GM19193 (cell line): ENCODE data around the gene TEX36.
A peak's percentile ranks its signal among the peaks of the same experiment; 100 is the strongest.

Experiments
- POLR2A ChIP-seq: IDR thresholded peaks from 4 replicates; pipeline ENCODE4 v1.6.1; 2011; ENCODE audit not compliant: insufficient read depth, insufficient read length; ENCODE audit errors: extremely low read depth

TEX36 gene

DNA sequence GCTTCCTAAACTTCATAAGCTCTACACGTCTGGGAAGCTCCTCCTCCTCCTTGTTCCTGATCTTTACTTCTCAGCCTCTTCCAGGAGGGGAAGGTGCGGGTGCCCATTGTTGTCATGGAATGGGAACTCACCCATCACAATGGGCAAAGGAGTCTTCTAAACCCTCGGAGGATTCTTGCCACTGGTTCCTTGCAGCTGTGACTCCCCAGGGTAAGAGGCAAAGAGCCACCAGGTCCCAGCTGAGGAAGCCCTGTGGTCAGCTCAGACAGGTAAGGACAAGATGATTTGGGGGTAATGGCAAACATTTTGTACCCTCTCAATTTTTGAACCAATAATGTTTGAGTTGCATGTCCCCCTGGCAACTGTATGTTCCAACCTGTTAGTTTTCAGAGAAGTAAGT, at the start of gene TEX36:
TSS of gene TEX36 (minus strand) at position 101 of the 400 bp plus-strand sequence. CDS start 174 bp downstream, outside the sequence.
- TF ChIP-seq POLR2A = no peak

- no peak for TF ChIP-seq POLR2A
Measured at GRCh38 chr10:125727436-125727835, 44.5 kb upstream of the TEX36 start.

DNA sequence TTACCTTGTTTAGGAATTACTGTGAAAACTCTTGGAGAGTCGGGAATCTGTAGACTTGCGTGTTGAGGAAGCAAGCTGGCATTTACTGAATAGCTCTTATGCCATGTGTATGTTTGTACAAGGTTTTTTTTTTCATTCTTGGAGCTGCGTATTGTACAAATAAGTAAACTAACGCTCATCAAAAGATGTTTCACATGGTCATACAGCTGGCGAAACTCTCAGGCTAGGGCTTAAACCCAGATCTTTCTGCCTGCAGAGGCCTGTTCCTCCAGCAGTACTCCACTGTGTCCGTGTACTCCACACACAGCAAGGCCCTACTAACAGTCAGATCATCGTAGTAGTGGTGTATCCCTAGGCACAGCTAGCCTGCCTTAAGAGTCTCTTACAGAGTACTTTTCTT, 44.0 kb upstream of the TEX36 start:
- TF ChIP-seq POLR2A = no peak

DNA sequence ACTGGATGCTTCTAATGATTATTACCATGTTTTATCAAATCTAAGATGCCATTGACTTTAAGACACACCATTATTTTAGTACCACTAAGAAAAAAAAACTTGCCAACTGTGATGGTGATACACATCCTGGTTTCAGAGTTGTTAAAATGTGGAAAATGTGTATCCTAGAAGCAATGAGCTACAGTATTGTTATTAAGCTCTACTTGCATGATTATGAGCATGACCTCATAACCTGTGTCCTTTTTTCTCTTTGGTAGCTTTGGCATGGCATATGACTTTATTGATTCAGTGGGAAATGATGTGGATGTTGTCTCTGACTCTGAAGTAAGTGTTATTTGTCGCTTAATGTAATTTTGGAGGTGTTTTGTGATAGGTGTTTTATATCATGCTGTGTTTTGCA, 39.8 kb upstream of the TEX36 start:
- TF ChIP-seq POLR2A = no peak

DNA sequence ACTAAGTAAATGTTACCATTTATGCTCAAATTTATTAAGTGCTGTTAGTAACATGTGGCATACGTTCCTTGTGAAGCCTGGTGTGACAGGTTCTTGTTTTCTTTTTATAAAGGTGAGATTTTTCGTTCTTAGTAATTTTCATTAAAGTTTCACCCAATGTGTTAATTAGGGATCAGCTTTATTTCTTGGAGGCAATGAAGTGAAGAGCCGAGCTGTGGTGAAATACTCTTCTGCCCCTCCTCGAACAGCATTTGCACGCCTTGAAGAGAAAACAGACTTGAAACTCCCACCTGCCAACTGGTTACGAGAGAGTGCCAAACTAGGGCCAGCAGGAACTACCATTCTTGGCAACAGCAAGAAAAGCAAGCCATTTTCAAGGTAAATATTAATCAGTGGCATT, 38.1 kb upstream of the TEX36 start:
- TF ChIP-seq POLR2A = no peak

DNA sequence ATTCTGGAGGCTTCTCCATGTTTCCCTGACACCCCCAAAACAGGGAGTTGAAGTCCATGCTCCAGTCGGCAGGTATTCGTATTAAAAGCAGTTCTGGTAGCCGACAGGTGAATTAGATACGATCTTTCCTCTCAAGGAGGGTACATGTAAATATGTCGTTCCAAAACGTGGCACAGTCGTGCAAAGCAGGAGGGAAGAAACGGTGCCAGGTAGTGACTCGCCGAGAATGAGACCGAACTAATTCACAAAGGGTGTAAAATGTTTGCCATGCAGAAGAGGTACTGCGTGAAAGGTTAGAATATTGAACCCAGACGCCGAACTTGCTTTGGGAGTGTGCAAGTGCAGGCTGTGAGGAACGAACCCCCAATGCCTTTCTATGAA, 37.0 kb upstream of the TEX36 start:
- TF ChIP-seq POLR2A = no peak

DNA sequence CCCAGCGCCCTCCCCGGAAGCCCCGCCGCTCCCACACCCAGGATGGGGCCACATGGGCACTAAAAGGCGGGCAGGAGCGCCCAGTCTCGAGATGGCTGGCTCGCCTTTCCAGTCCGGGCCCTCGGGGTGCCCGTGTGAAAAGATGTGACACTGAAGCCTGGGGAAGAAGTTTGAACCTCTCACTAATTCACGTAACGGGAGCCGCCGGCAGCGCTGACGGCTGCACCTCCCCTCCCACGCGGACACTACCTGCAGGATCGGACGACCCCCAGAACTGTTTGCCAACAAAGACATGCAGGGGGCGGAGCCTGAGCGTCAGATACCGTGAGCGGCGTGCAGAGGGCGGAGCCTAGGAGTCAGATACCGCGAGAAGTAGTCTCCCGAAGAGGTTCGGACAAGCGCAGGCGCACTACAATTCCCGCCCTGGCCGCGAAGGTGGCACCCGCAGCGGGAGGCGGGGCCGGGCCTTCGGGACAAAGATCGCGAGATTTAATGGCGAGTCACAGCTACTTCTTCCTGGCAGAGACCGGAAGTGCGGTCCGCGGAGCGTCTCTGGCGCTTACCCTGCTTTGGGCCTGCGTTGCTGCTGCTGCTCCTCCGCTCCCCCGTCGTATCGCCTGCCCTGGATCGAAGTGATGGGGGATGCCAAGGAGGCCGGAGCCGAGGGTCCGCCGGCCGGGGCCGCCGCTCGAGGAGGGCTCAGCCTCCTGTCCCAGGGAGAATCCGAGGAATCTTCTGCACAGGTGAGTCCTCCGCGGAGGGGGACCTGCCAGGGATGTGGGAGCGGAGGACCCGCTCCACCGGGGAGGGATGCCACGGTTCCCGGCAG, 36.4 kb upstream of the TEX36 start, which contains the start of gene EDRF1:
TSS of gene EDRF1 (plus strand) at position 537 of the 829 bp plus-strand sequence. CDS start at position 636, 99 bp downstream.
- peak; percentile 97 for TF ChIP-seq POLR2A

- no peak for TF ChIP-seq POLR2A
Measured at GRCh38 chr10:125711110-125711750, 28.3 kb upstream of the TEX36 start.

GRCh38 chr10:125709553-125710474, 26.9 kb upstream of the TEX36 start:
- no peak for TF ChIP-seq POLR2A

DNA sequence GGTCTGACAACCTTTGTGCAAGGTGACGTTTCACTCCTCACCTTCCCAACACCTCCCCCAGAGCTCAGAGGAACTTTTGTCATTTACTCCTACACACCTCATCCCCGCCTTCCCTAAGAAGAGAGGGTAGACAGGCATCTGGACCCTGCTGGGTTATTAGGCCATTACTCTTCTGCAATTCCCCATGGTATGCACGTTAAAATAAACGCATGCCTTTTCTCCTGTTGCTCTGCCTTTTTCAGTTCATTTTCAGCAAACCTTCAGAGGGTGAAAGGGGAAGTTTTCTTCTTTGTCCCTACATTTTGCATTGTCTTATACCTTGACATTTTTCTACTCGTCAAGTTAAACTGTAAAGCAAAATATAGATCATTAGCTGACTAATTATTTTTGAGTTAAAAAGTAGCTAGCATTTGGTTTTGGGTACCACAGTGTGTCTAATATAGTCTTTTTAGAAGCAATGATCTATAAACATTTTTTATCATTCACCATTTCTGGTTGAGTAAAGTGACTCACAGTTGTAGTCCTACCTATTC, 26.1 kb upstream of the TEX36 start:
- TF ChIP-seq POLR2A = no peak

DNA sequence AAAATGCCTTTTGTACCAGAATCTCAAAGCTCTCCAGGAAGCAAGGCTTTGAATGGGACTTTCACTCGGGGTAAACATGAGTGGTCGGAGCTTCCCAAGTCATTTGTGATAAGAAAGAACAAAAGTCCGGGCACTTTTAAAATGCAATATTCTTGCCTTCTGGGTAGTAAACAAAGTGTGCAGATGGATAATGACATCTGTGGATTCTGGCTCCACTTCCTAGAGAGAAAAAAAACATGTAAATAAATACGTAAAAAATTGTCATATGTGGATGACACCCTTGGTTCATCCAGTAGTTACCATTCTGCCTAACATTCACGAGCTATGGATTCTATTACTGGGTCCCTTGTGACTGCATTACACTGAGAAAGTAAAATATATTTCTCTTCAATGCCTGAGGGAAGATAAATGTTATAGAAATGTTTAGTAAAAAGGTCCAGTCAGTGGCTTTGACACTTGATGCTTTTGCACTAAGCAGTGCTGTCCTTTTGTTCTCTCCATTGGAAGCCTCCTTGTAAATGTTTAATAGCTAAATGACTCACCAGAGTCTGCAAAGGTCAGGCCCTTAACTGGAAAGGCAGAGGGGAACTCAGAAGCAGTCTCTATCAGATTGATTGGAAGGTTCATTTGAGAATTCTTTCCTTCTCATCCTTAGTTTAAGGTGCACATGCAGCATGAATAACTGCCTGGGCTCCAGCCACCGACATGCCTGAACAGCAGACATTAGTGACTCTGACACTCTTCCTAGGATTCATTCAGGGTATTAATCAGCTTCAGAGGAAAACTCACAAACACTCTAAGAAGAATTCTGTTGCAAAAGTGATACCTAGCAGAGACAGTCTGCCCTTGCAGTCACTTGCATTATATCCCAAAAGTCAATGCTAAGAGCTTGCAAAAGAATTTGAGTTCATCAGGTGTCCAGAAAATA, 24.8 kb upstream of the TEX36 start:
- no peak for TF ChIP-seq POLR2A

DNA sequence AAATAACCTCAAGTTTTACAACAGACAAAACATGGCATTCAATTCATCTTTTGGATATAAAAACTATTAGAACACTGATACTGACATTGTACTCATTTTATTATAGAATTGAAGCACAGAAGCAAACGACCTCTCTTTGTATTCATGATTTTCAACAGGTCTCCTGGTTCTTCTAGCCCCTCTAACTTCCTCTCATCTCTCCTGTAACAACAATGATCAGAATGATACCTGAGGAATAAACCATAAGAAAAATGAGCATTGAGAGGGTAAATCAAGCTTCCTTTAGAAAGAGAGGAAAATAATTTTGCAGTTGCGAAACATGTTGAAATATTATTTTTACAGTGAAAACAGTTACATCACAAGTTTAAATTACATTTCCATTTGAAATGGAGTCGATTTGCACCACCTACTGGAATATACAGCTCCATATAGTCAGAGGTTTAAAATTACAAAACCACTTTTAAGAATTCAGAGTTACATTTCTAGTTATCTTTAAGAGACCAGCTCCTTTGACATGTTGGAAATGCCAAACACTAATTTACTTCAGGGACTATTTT, 17.5 kb upstream of the TEX36 start:
- no peak for TF ChIP-seq POLR2A

DNA sequence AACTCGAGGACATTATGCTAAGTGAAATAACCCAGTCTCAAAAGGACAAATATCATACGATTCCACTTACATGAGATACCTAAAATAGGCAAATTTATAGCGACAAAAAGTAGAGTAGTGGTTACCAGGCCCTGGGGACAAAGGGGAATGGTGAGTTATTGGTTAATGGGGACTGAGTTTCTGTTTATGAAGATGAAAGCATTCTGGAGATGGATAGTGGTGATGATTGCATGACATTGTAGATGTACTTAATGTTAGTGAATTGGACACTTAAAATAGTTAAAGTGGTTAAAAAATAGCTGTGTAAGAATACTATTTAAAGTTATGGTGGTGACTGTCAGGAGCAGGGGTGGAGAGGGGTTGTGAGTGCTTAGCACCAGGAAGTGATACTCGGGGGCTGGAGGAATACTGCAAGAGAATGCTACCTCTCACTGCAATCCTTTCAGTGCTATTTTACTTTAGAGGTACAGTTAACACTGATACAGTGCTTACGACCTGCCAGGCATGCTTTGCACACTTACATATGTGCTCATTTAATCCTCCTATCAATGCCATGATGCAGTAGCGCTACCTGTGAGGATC, 16.7 kb upstream of the TEX36 start:
- no peak for TF ChIP-seq POLR2A
